ENCODE results near the gene MRPS15. TPM values are rescaled to one million over a fixed set of nuclear protein-coding genes. Genes with fewer than 3 reads are reported as not detected.
A peak's percentile ranks its signal among the peaks of the same experiment; 100 is the strongest.
"Not testable (repeated sequence)": the region's sequence is repeated elsewhere in the genome, so short reads cannot be mapped to it uniquely, and the experiment has no call there.

MRPS15 gene
- 100 to 1,000 TPM; 106 to 143 TPM for polyA plus RNA-seq

- peaks cover 0 to 5% of the 10 kb centered on the region in 2 donors for H3K4me1 ChIP-seq (ENCODE audit: control insufficient read depth in 2 of 2, insufficient read depth in 2 of 2, low read length in 1 of 2)
- H3K9me3 ChIP-seq (ENCODE audit: control insufficient read depth in 2 of 2, insufficient read depth in 1 of 2, low read depth in 1 of 2, low read length in 1 of 2): no peaks in the 10 kb centered on the region
- no peaks in the 10 kb centered on the region for H3K27me3 ChIP-seq (ENCODE audit: control insufficient read depth in 1 of 2, insufficient read depth in 2 of 2, low read length in 2 of 2)
- H3K4me3 ChIP-seq (ENCODE audit: low read depth in 1 of 2, low read length in 2 of 2): peak within 1 kb of the TSS; percentile 77 to 93
- H3K36me3 ChIP-seq (ENCODE audit: control insufficient read depth in 2 of 2, insufficient read depth in 2 of 2, low read length in 1 of 2): peaks cover 7 to 8% of the 10 kb centered on the region in 2 donors
- 1% methylated on average over 65 of the region's 65 CpGs for WGBS, 2 donors
- H3K27ac ChIP-seq (ENCODE audit: low read depth in 2 of 2, low read length in 1 of 2): peak within 1 kb of the TSS; percentile 88 to 90
Measured at GRCh38 chr1:36463803-36464604, at the start of gene MRPS15. Gene MRPS15 (minus strand): TSS chr1:36464384. CDS start chr1:36464275, 109 bp downstream.

DNA sequence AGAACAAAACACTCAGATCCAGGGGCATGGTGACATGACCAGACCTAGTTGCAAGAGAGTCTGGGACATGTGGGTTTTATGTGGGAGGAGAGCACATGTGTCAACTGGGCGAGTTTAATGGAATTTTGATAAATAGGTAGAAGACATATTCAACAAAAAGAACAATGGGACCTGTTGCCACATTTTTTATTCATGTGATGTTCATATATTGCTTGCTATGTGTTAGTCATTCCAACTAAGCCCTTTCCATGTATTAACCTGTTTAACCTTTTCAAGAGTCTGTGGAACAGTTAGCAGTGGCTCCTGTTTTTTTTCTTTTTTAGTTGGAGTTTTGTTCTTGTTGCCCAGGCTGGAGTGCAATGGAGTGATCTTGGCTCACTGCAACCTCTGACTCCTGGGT, 48.7 kb upstream of the MRPS15 start:
- WGBS, 2 donors: 32 to 62% methylated on average over 1 of the region's 1 CpG
- no peak overlapping the region for H3K4me3 ChIP-seq (ENCODE audit: low read depth in 1 of 2, low read length in 2 of 2)
- H3K27me3 ChIP-seq (ENCODE audit: control insufficient read depth in 1 of 2, insufficient read depth in 2 of 2, low read length in 2 of 2): peaks cover 0 to 2% of the 10 kb centered on the region in 2 donors
- no peaks in the 10 kb centered on the region for H3K36me3 ChIP-seq (ENCODE audit: control insufficient read depth in 2 of 2, insufficient read depth in 2 of 2, low read length in 1 of 2)
- no peak overlapping the region for H3K27ac ChIP-seq (ENCODE audit: low read depth in 2 of 2, low read length in 1 of 2)
- no peaks in the 10 kb centered on the region for H3K4me1 ChIP-seq (ENCODE audit: control insufficient read depth in 2 of 2, insufficient read depth in 2 of 2, low read length in 1 of 2)
- H3K9me3 ChIP-seq (ENCODE audit: control insufficient read depth in 2 of 2, insufficient read depth in 1 of 2, low read depth in 1 of 2, low read length in 1 of 2): no peaks in the 10 kb centered on the region

DNA sequence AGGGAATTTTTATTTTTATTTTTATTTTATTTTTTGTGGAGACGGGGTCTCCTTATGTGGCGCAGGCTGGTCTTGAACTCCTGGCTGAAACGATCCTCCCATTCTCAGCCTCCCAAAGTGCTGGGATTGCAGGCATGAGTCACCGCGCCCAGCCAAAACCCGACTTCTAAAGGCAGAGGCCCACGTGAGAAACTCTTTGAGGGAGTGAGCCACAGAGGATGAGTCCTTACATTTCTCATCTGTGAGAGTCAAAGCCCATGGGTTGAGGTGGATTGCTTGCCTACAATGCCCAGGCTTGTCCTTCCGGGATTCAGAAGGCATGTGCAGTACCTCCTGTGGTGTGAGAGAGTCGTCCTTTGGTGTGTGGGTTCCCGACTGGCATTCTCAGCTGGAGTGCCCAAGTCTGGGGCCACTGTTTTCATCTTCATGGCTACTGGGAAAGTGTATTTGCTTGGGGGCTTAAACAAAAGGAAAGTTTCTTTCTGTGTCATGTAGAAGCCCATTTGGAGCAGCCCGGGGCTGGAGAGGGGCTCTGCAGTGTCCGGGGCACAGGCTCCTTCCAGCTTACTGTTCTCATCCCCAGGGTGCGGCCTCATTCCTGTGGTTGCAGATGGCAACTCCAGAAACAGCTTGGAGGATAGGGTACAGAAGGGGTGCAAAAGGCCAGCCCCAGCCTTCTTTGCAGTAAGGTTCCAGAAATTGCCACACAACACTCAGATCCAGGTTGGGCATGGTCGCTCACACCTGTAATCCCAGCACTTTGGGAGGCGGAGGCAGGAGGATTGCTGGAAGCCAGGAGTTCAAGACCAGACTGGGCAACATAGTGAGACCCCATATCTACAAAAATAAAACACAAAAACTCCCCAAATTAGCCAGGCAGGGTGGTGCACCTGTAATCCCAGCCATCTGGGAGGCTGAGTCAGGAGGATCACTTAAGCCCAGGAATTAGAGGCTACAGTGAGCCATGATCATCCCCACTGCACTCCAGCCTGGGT, 47.9 kb upstream of the MRPS15 start:
- no peak overlapping the region for H3K27ac ChIP-seq (ENCODE audit: low read depth in 2 of 2, low read length in 1 of 2)
- no peaks in the 10 kb centered on the region for H3K36me3 ChIP-seq (ENCODE audit: control insufficient read depth in 2 of 2, insufficient read depth in 2 of 2, low read length in 1 of 2)
- WGBS, 2 donors: 58 to 65% methylated on average over 15 of the region's 15 CpGs
- peaks cover 0 to 2% of the 10 kb centered on the region in 2 donors for H3K27me3 ChIP-seq (ENCODE audit: control insufficient read depth in 1 of 2, insufficient read depth in 2 of 2, low read length in 2 of 2)
- no peak overlapping the region for H3K4me3 ChIP-seq (ENCODE audit: low read depth in 1 of 2, low read length in 2 of 2)
- H3K4me1 ChIP-seq (ENCODE audit: control insufficient read depth in 2 of 2, insufficient read depth in 2 of 2, low read length in 1 of 2): no peaks in the 10 kb centered on the region
- no peaks in the 10 kb centered on the region for H3K9me3 ChIP-seq (ENCODE audit: control insufficient read depth in 2 of 2, insufficient read depth in 1 of 2, low read depth in 1 of 2, low read length in 1 of 2)

GRCh38 chr1:36511220-36511619, 47.0 kb upstream of the MRPS15 start:
- not testable (repeated sequence) for H3K4me3 ChIP-seq (ENCODE audit: low read depth in 1 of 2, low read length in 2 of 2); H3K4me1 ChIP-seq (ENCODE audit: control insufficient read depth in 2 of 2, insufficient read depth in 2 of 2, low read length in 1 of 2); H3K36me3 ChIP-seq (ENCODE audit: control insufficient read depth in 2 of 2, insufficient read depth in 2 of 2, low read length in 1 of 2); H3K9me3 ChIP-seq (ENCODE audit: control insufficient read depth in 2 of 2, insufficient read depth in 1 of 2, low read depth in 1 of 2, low read length in 1 of 2); H3K27me3 ChIP-seq (ENCODE audit: control insufficient read depth in 1 of 2, insufficient read depth in 2 of 2, low read length in 2 of 2); H3K27ac ChIP-seq (ENCODE audit: low read depth in 2 of 2, low read length in 1 of 2)
- 80 to 87% methylated on average over 2 of the region's 2 CpGs for WGBS, 2 donors

- Histone ChIP-seq H3K4me3 (ENCODE audit: low read depth in 1 of 2, low read length in 2 of 2) (no peak overlapping the region), H3K4me1 (ENCODE audit: control insufficient read depth in 2 of 2, insufficient read depth in 2 of 2, low read length in 1 of 2) (no peaks in the 10 kb centered on the region), H3K27ac (ENCODE audit: low read depth in 2 of 2, low read length in 1 of 2) (no peak overlapping the region), H3K9me3 (ENCODE audit: control insufficient read depth in 2 of 2, insufficient read depth in 1 of 2, low read depth in 1 of 2, low read length in 1 of 2) (no peaks in the 10 kb centered on the region), H3K27me3 (ENCODE audit: control insufficient read depth in 1 of 2, insufficient read depth in 2 of 2, low read length in 2 of 2) (peaks cover 0 to 2% of the 10 kb centered on the region in 2 donors), H3K36me3 (ENCODE audit: control insufficient read depth in 2 of 2, insufficient read depth in 2 of 2, low read length in 1 of 2) (no peaks in the 10 kb centered on the region)
- WGBS, 2 donors: 80 to 81% methylated on average over 7 of the region's 7 CpGs
Measured at GRCh38 chr1:36510418-36510817, 46.2 kb upstream of the MRPS15 start.

DNA sequence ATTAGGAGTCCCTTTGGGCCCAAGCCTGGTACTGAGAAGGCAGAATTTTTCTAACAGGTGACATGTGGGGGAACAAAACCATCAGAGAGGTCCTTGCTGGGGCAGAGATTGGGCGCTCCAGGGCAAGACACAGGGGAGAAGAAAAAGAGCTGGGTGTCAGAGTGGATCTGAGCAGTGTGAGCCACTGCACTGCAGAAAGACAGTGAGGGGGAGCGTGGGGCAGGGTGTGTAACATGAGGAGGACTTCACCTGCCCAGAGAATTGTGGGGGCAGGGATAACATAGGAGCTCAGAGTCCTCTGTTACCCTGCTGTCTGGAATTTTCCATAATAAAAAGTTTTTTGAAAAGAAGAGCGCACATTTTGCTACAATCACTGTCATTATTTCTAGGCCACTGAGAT, 44.1 kb upstream of the MRPS15 start:
- no peaks in the 10 kb centered on the region for H3K9me3 ChIP-seq (ENCODE audit: control insufficient read depth in 2 of 2, insufficient read depth in 1 of 2, low read depth in 1 of 2, low read length in 1 of 2)
- H3K4me1 ChIP-seq (ENCODE audit: control insufficient read depth in 2 of 2, insufficient read depth in 2 of 2, low read length in 1 of 2): no peaks in the 10 kb centered on the region
- no peak overlapping the region for H3K4me3 ChIP-seq (ENCODE audit: low read depth in 1 of 2, low read length in 2 of 2)
- peaks cover 0 to 2% of the 10 kb centered on the region in 2 donors for H3K27me3 ChIP-seq (ENCODE audit: control insufficient read depth in 1 of 2, insufficient read depth in 2 of 2, low read length in 2 of 2)
- H3K36me3 ChIP-seq (ENCODE audit: control insufficient read depth in 2 of 2, insufficient read depth in 2 of 2, low read length in 1 of 2): no peaks in the 10 kb centered on the region
- 86 to 87% methylated on average over 3 of the region's 3 CpGs for WGBS, 2 donors
- H3K27ac ChIP-seq (ENCODE audit: low read depth in 2 of 2, low read length in 1 of 2): no peak overlapping the region

DNA sequence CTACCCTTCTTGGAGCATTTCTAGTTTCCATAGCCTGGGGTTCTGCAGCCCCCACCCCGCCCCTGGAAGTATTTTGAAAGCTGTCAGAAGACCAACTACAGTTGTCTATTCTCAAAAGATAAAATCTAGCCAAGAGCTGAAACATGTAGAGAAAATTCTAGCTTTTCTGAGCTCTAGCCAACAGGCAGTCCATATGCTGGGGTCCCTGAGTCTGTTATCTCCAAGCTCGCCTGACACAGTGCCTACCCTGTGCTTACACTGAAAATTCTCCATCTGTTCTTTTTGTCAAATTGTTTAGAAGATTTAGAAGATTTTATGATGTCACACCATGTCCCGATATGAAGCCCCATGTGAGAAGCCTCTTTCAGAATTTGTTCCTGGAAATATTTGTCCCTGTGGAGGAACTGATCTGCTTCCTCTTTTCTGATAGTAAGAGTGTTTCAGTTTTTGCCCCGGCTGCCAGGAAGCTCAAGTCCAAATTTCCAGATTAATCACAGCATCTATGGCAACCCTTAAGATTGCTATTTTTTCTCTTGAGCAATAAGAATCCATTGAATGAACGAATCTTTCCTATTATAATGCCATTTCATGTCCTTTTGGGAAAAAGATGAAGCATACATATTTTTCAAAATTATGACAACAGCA, 42.2 kb upstream of the MRPS15 start:
- no peak overlapping the region for H3K4me3 ChIP-seq (ENCODE audit: low read depth in 1 of 2, low read length in 2 of 2)
- 59 to 62% methylated on average over 5 of the region's 5 CpGs for WGBS, 2 donors
- no peaks in the 10 kb centered on the region for H3K4me1 ChIP-seq (ENCODE audit: control insufficient read depth in 2 of 2, insufficient read depth in 2 of 2, low read length in 1 of 2)
- no peaks in the 10 kb centered on the region for H3K9me3 ChIP-seq (ENCODE audit: control insufficient read depth in 2 of 2, insufficient read depth in 1 of 2, low read depth in 1 of 2, low read length in 1 of 2)
- peaks cover 0 to 2% of the 10 kb centered on the region in 2 donors for H3K27me3 ChIP-seq (ENCODE audit: control insufficient read depth in 1 of 2, insufficient read depth in 2 of 2, low read length in 2 of 2)
- H3K36me3 ChIP-seq (ENCODE audit: control insufficient read depth in 2 of 2, insufficient read depth in 2 of 2, low read length in 1 of 2): no peaks in the 10 kb centered on the region
- H3K27ac ChIP-seq (ENCODE audit: low read depth in 2 of 2, low read length in 1 of 2): no peak overlapping the region

- H3K9me3 ChIP-seq (ENCODE audit: control insufficient read depth in 2 of 2, insufficient read depth in 1 of 2, low read depth in 1 of 2, low read length in 1 of 2): no peaks in the 10 kb centered on the region
- no peaks in the 10 kb centered on the region for H3K27me3 ChIP-seq (ENCODE audit: control insufficient read depth in 1 of 2, insufficient read depth in 2 of 2, low read length in 2 of 2)
- no peaks in the 10 kb centered on the region for H3K36me3 ChIP-seq (ENCODE audit: control insufficient read depth in 2 of 2, insufficient read depth in 2 of 2, low read length in 1 of 2)
- H3K4me1 ChIP-seq (ENCODE audit: control insufficient read depth in 2 of 2, insufficient read depth in 2 of 2, low read length in 1 of 2): no peaks in the 10 kb centered on the region
- no peak overlapping the region for H3K4me3 ChIP-seq (ENCODE audit: low read depth in 1 of 2, low read length in 2 of 2)
- no peak overlapping the region for H3K27ac ChIP-seq (ENCODE audit: low read depth in 2 of 2, low read length in 1 of 2)
- 54 to 65% methylated on average over 1 of the region's 1 CpG for whole genome bisulfite sequencing, 2 donors
Measured at GRCh38 chr1:36503733-36504132, 39.5 kb upstream of the MRPS15 start.

DNA sequence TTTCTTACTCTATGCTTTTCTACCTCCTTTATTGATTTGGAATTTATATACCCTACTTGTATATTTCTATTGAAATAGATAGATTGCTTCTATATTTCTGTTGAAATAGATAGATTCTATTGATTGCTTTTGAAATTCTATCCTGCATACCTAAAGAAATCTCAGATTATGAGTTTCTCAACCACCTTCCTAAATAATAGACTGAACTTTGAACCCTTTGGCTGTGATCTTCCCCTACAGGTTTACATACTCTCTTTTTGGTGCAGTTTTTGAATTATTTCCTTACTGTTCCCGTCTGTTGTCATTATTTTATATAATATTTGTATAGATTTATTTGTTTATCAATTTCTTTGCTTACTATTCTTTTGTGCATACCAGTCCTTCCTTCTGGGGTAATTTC, 39.0 kb upstream of the MRPS15 start:
- Histone ChIP-seq H3K4me3 (ENCODE audit: low read depth in 1 of 2, low read length in 2 of 2) (no peak overlapping the region), H3K36me3 (ENCODE audit: control insufficient read depth in 2 of 2, insufficient read depth in 2 of 2, low read length in 1 of 2) (no peaks in the 10 kb centered on the region), H3K4me1 (ENCODE audit: control insufficient read depth in 2 of 2, insufficient read depth in 2 of 2, low read length in 1 of 2) (no peaks in the 10 kb centered on the region), H3K9me3 (ENCODE audit: control insufficient read depth in 2 of 2, insufficient read depth in 1 of 2, low read depth in 1 of 2, low read length in 1 of 2) (no peaks in the 10 kb centered on the region), H3K27ac (ENCODE audit: low read depth in 2 of 2, low read length in 1 of 2) (no peak overlapping the region), H3K27me3 (ENCODE audit: control insufficient read depth in 1 of 2, insufficient read depth in 2 of 2, low read length in 2 of 2) (no peaks in the 10 kb centered on the region)
- 59 to 67% methylated on average over 1 of the region's 1 CpG for WGBS, 2 donors
